Loucy (cell line): ENCODE data around the gene NUP88.

Experiments
- CTCF ChIP-seq: fragments of 200-600 bp; sonication (generic); conservative IDR thresholded peaks from 2 replicates; pipeline ENCODE4 v1.5.1; 2014; ENCODE audit warnings: mild to moderate bottlenecking, antibody characterized with exemption, low read length
- EZH2phosphoT487 ChIP-seq: fragments of 200-600 bp; IDR thresholded peaks from 2 replicates; pipeline ENCODE4 v1.6.1; 2018; ENCODE audit warnings: antibody characterized with exemption, mild to moderate bottlenecking, moderate library complexity, borderline replicate concordance

- TF ChIP-seq CTCF (no peak), EZH2phosphoT487 (no peak)
These were observed 3.0 kb upstream of the NUP88 start for GRCh38 chr17:5422505-5422904.
